Tibial nerve (tissue), 4 donors: ENCODE data around the gene EXPH5.

ENCODE experiments used
- CTCF ChIP-seq, 5 experiments: fragments of 200-600 bp in 3 of 5; fragments of 450-650 bp in 2 of 5; sonication (generic) in 3 of 5; IDR thresholded peaks; one replicate each; pipeline ENCODE4 v1.5.1; 2016 to 2019; ENCODE audit warnings: antibody characterized with exemption in 5 of 5, mild to moderate bottlenecking in 3 of 5, moderate library complexity in 2 of 5
- EP300 ChIP-seq, 2 donors: sonication (generic); formaldehyde crosslinking; IDR thresholded peaks; one replicate each; pipeline ENCODE4 v1.6.1; 2017; ENCODE audit warnings: antibody characterized with exemption in 2 of 2, mild to moderate bottlenecking in 1 of 2
- POLR2A ChIP-seq, 2 donors: fragments of 450-650 bp; IDR thresholded peaks; one replicate each; pipeline ENCODE4 v1.6.1; 2017; ENCODE audit warnings: antibody characterized with exemption in 2 of 2, mild to moderate bottlenecking in 2 of 2, moderate library complexity in 2 of 2

DNA sequence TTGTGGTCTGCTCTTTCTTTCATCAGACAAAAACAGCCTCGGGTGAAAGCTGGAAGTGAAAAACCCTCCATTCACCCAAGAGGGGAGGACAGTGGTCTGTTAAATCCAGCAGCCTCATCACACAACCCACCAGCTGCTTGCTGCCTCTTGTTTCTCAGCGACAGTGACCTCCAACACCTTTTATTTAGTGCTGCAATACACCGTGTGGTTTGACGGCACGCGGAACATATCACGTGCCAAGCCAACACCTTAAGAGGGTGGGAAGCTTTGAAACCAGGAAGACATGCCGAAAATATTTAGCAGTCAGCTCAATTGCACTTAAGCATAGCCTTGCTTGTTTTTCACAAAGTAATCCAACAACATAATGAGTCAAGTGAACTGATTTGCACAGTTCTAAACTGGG lies 55.5 kb downstream of the EXPH5 start:
- TF ChIP-seq CTCF (IDR thresholded peaks at IDR 0.05), result no peak
- TF ChIP-seq POLR2A (IDR thresholded peaks at IDR 0.05), result no peak
- TF ChIP-seq EP300 (IDR thresholded peaks at IDR 0.05), result no peak
